ENCODE data around the gene PLEKHA7.
"Not testable (repeated sequence)": the region's sequence is repeated elsewhere in the genome, so short reads cannot be mapped to it uniquely, and the experiment has no call there.

Gene PLEKHA7

DNA sequence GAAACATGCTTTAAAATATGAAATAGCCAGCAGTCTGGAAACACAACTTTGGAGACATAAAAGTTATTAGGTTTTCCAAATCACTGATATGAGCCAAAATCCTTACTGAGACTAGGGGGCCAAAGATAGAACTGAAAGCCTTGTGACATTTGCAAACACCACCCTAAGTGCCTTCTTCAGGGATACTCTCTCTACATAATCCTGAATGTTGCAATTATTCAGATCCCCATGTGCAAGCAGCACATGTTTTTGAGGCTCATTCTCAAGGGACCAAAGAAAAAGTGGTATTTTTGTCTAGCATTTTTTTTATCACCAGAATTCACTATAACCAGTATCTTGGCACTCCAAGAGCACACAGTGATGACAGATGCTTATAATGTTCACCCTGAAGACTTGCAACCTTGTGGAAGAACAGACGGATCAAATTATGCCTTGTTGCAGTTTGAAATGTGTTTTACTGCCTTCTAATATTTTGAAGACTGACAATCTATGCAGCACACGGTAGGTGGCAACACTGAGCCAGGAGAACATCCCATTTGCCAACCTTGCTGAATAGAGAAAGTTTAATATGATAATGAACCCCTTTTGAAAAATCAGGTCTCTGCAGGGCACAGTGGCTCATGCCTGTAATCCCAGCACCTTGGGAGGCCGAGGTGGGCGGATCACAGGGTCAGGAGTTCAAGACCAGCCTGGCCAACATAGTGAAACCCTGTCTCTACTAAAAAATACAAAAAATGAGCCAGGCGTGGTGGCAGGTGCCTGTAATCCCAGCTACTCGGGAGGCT is 78.5 kb downstream of the PLEKHA7 start:
- DNase-seq, result peak; percentile 38 to 60

DNA sequence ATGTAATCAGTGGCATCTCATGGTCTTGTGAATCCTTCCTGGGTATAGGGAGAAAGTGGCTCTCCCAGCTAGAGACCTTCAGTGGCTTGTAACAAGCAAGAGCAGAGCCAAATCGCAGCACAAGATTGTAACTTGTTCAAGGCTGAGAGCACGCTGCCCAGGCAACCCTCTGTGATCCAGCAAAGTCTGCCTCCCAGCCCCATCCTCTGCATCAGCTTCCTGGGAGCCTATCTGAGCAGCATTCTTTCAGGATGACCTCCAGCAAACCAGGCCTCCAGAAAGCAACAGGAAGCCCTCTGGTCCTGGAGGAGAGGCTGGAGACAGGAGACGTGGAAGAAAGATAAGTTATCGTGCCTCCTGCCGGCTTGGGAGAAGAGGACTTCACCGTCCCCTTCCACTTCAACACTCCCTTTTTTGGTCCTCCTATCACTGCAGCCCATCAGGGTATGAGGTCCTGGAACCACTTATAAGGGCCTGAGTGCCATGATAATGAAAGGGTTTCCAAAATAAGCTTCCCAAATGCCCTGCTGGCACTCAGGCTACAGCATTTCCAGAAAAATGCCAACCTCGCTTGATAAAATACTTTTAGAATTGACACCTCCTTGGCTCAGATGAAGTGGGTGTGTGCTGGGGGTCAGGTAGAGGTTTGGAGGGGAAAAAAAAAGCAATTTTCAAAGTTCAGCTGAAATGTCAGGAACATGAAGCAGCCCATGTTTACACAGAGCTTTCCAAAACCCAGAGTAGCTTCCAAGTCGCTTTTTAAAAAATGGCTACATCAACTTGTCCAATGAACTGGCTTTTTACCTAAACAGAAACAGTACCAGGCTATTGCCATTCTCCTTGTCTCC is 80.2 kb downstream of the PLEKHA7 start:
- DNase-seq, result no peak

DNA sequence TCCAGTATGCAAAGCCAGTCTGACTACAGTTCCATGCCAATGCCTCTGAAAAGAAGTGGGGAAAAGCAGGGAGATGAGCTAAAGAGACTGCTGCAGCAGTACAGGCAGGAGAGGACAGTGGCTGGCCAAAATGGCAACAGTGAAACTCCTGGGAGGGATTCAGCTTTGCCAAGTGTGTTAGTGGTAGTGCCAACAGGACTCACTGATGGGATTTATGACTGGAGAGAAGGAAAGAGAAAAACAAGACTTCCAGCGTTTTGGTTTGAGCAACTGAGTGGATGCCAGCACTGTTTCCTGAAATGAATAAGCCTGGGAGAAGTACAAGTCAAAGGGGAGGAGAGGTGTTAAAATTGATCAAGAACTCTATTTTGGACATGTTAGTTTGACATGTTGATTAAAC is 80.9 kb downstream of the PLEKHA7 start:
- DNase-seq, result peak in 1 of 2 experiments; percentile 13

- no peak for DNase-seq
Measured at GRCh38 chr11:16928044-16928443, 86.2 kb downstream of the PLEKHA7 start.

GRCh38 chr11:16926883-16927626 is 87.2 kb downstream of the PLEKHA7 start:
- DNase-seq, result no peak

DNA sequence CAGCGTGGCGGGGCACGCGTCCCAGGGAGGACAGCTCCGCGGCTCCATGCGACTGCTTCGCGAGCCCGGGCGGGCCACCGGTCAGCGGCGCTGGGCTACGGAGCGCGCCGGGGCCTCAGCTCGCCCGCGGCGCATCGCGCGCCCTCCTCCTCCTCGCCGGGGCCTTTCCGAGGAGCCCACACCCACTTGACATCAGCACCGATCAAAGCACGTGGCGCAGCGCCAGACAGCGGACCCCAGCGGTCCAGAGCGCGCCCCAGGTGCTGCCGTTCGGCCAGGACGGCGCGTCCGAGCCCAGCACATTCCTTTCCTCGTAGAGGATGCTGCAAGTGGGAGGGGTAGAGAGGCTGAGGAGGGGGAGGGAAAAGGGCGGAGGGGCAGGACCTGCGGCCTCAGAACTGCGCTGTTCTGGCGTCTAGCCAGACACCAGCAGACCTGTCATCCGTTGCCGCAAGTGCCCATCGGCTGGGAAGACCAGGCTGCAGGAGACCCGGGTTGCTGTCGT is 88.6 kb downstream of the PLEKHA7 start:
- DNase-seq, result no peak

- DNase-seq, result no peak
Measured at GRCh38 chr11:16924826-16925560, 89.2 kb downstream of the PLEKHA7 start.

- DNase-seq, result no peak
Measured at GRCh38 chr11:16924462-16924825, 89.8 kb downstream of the PLEKHA7 start.

GRCh38 chr11:16923987-16924386 is 90.2 kb downstream of the PLEKHA7 start:
- no peak for DNase-seq

GRCh38 chr11:16921668-16922067 is 92.5 kb downstream of the PLEKHA7 start:
- DNase-seq, result no peak

- no peak for DNase-seq
Measured at GRCh38 chr11:16921019-16921418, 93.2 kb downstream of the PLEKHA7 start.

GRCh38 chr11:16920559-16920958 is 93.7 kb downstream of the PLEKHA7 start:
- DNase-seq, result no peak

DNA sequence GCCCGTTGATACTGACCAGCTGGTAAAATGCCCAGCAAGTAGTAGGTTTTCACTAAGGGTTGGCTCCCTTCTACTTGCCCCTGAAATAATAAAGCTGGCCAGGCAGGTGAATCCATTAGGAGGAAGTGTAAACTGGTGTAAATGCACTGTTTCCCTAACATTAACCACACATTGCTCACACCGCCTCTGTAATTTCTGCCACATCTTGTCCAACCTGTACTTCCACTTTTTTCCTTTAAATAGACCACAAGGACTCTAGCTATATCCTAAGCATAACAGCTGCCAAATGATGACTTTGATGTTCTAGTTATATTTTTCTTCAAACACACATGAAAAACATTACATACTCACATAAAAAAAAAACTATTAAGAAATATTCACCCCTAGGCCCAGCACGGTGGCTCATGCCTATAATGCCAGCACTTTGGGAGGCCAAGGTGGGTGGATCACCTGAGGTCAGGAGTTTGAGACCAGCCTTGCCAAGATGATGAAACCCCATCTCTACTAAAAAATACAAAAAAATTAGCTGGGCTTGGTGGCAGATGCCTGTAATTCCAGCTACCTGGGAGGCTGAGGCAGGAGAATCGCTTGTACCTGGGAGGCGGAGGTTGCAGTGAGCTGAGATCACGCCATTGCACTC is 95.6 kb downstream of the PLEKHA7 start:
- DNase-seq, result not testable (repeated sequence)

GRCh38 chr11:16917941-16918340 is 96.3 kb downstream of the PLEKHA7 start:
- no peak for DNase-seq

- no peak for DNase-seq
Measured at GRCh38 chr11:16912692-16913111, 101.5 kb downstream of the PLEKHA7 start.

DNA sequence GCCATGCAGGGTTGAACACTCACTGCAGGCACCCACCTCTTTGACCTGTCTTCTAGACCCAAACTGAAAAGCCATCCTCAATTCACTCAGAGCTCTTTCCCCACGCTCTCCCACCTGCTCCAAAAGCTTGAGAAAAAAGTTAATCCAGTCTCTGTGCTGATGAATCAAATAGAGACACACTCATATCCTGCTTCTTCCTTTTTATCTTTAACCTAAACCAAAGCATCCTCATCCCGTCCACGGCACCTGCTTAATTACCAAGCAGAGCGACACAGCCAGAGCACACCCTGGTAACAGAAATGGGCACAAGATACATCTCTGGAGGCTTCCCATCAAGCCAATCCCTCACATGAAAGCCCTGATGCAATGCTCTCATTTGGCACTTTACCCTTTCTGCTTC is 102.6 kb downstream of the PLEKHA7 start:
- no peak for DNase-seq

DNA sequence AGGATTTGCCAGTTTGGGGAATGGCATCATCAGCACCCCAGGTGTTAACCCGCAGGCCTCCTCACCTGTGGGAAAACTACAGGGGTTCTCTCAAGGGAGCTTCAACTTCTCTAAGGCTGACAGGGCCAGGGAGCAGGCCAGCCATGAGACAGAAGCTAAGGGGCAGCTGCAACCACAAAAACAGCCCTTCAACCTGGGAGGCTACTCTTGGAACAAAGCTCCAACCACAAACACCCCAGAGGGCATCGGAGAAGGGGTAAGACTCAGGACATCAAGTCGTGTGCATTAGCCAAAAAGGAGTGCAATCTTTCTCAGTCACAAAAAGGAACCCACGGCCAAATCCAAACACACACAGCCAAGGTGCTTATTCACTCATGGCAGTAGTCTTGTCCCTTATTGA is 103.0 kb downstream of the PLEKHA7 start:
- no peak for DNase-seq

DNA sequence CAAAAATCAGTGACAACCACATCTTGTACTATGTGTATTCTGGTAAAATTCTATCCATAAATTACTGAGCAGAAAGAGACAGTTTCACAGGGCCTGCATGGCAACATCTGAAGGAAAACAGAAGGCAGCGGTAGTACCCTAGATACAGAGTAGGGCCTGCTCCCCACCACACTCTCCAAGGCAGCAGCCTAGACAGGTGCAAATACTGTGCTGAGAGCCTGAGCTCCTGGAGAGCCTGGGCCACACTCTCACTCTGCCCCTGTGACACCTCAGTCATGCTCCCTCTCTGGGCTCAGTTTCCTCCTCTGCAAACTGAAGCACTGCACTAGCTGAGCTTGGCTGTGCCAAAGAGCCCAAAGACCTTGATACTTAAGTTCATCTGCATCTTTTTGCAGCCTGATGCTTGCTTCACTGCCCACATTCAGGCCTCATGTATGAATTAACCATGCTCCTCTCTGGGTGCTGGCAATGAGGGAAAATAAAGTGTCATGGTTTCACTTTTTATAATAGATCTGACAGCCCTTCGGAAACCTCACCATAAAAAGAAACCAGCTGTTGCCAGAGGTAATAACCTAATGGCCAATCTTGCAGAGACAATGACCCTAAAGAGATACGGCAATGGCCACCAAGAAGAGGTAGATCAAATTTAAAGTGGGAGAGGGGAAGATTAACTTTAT is 104.7 kb downstream of the PLEKHA7 start:
- no peak for DNase-seq

DNA sequence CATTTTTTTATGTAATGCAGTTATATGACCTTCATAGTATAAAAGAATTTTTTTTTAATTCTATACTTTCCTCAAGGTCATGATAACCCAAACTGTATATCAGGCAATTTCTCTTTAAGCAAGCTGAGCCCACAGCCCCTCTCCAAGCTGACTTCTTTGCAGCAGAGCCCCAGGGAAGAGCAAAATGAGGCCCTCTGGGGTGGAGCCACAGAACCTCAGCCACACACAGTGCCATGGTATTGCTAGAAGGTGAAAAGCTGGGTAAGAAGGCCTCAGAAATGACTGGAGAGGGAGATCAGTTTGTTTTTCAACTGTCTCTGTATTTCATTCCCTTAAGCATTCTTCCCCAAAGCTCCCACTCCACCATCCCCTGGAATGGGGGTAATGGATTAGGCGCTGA is 108.8 kb downstream of the PLEKHA7 start:
- DNase-seq, result no peak

GRCh38 chr11:16904761-16905160 is 109.5 kb downstream of the PLEKHA7 start:
- not testable (repeated sequence) for DNase-seq

GRCh38 chr11:16902781-16903378 is 111.3 kb downstream of the PLEKHA7 start:
- no peak for DNase-seq
